GM12892 (cell line): ENCODE measurements around the gene NHLRC4.
A peak's percentile ranks its signal among the peaks of the same experiment; 100 is the strongest.

Experiments
- POLR2A ChIP-seq: IDR thresholded peaks from 2 replicates; pipeline ENCODE4 v1.6.1; 2011; ENCODE audit warnings: low read depth, low read length, control low read depth
- POLR2AphosphoS5 ChIP-seq: IDR thresholded peaks from 2 replicates; pipeline ENCODE4 v1.6.1; 2011; ENCODE audit warnings: low read depth, low read length, control low read depth
- TAF1 ChIP-seq: IDR thresholded peaks from 2 replicates; pipeline ENCODE4 v1.6.1; 2011; ENCODE audit warnings: low read depth, mild to moderate bottlenecking, control low read depth, low read length, borderline replicate concordance

- peak; percentile 55; the same call in 1 of the 2 replicates for TF ChIP-seq POLR2AphosphoS5
- TF ChIP-seq POLR2A = no peak
- no peak for TF ChIP-seq TAF1
Observed at GRCh38 chr16:526181-527014, 40.4 kb upstream of the NHLRC4 start.
